BJ (cell line): Measurements from ENCODE around the gene XYLT1. TPM values are rescaled to one million over a fixed set of nuclear protein-coding genes. Genes with fewer than 3 reads are reported as not detected.

ENCODE experiments used
- CTCF ChIA-PET: fragments of 350-600 bp; formaldehyde crosslinking; extraction: SDS; loops from one replicate; lab custom pipeline; 2021; ENCODE audit warnings: antibody characterized with exemption, inconsistent platforms; lab: Yijun Ruan, JAX
- POLR2A ChIA-PET: fragments of 300-600 bp; sonication (Branson Sonifier 250); formaldehyde crosslinking; extraction: SDS; loops from one replicate; lab custom pipeline; 2021; ENCODE audit warnings: antibody characterized with exemption; lab: Charles Lee
- DNase-seq: peaks from one replicate; pipeline ENCODE4 v3.0.0-alpha.2; 2011; ENCODE audit warnings: low read depth
- H3K27me3 ChIP-seq: 2 replicates; pipeline ENCODE4 v1.6.0; 2011; ENCODE audit warnings: low read length; ENCODE audit not compliant: control insufficient read depth, insufficient read depth
- H3K36me3 ChIP-seq: 2 replicates; pipeline ENCODE4 v1.5.1; 2011; ENCODE audit warnings: low read length; ENCODE audit not compliant: control insufficient read depth, insufficient read depth
- H3K4me3 ChIP-seq: 2 replicates; pipeline ENCODE4 v1.5.1; 2011; ENCODE audit warnings: low read depth, mild to moderate bottlenecking, control low read depth, low read length
- polyA plus RNA-seq: library from polyadenylated mRNA; depleted of rRNA; stranded (reverse); fragments of >200 nt; gene quantifications from 2 replicates; pipeline ENCODE4 v1.2.3, GENCODE V29; 2011
- TF ChIP-seq, protein P1 (sequence below): IDR thresholded peaks from 2 replicates; pipeline ENCODE4 v1.5.1; 2011; ENCODE audit warnings: low read depth, mild to moderate bottlenecking, control low read depth, inconsistent platforms, low read length, moderate library complexity; ENCODE audit not compliant: insufficient read depth

XYLT1 gene
- polyA plus RNA-seq, 1 experiment: 15.9 TPM

DNA sequence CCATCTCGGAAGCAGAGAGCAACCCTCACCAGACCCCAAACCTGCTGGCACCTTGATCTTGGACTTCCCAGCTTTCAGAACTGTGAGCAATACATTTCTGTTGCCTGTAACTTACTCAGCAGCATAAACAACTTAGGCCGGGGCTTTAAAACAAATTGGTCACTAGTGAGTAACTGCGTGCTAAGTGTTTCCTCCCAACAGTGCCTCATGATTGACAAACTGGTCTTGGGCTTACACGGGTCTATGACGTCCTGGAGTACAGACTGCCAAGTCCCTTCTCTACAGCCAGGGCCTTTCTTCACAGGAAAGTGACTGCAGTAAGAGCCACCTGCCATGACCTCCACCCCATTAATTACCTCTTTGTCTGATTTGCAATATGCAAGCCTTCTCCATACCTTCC, 136.7 kb downstream of the XYLT1 start:
- H3K36me3 ChIP-seq: no peaks in the 10 kb centered on the region; the same call in 1 of the 2 replicates
- DNase-seq: no peak
- no peaks in the 10 kb centered on the region for H3K27me3 ChIP-seq
- POLR2A ChIA-PET: no interaction called here
- TF ChIP-seq, protein P1, sequence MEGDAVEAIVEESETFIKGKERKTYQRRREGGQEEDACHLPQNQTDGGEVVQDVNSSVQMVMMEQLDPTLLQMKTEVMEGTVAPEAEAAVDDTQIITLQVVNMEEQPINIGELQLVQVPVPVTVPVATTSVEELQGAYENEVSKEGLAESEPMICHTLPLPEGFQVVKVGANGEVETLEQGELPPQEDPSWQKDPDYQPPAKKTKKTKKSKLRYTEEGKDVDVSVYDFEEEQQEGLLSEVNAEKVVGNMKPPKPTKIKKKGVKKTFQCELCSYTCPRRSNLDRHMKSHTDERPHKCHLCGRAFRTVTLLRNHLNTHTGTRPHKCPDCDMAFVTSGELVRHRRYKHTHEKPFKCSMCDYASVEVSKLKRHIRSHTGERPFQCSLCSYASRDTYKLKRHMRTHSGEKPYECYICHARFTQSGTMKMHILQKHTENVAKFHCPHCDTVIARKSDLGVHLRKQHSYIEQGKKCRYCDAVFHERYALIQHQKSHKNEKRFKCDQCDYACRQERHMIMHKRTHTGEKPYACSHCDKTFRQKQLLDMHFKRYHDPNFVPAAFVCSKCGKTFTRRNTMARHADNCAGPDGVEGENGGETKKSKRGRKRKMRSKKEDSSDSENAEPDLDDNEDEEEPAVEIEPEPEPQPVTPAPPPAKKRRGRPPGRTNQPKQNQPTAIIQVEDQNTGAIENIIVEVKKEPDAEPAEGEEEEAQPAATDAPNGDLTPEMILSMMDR: no peak
- no peak overlapping the region for H3K4me3 ChIP-seq
- CTCF ChIA-PET: no interaction called here

DNA sequence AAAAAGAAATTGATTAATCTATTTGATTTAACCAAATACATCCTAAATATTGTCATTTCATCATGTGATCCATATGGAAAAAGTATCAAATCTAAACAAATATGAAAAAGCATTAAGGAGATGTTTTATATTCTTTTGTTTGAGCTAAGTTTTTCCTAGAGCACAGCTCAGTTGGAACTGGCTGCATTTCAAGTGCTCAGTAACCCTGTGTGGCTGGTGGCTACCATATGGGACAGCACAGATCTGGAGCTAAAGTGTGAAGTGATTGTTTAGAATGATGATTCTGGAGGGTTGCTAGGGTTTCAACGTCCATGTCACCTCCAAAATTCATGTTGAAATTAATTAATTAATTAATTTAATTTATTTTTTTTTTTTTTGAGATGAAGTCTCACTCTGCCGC, 137.5 kb downstream of the XYLT1 start:
- no peaks in the 10 kb centered on the region; the same call in 1 of the 2 replicates for H3K36me3 ChIP-seq
- TF ChIP-seq, protein P1: no peak
- POLR2A ChIA-PET: no interaction called here
- no peak overlapping the region for H3K4me3 ChIP-seq
- no peak for DNase-seq
- CTCF ChIA-PET: no interaction called here
- no peaks in the 10 kb centered on the region for H3K27me3 ChIP-seq

DNA sequence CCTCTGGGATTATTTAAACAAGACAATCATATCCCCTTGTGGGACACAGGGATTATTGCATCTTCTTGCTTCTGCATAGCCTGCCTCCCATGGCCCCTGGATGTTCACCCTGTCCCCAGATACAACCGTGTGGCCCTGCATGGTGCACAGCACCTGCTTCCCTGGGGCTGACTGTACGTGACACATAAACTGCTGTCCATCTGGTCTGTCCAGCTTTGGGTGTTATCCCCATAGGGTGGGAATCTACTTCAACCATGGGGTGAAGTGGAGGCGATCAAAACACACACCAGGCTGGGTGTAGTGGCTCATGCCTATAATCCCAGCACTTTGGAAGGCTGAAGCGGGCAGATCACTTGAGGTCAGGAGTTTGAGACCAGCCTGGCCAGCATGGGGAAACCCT, 138.8 kb downstream of the XYLT1 start:
- H3K36me3 ChIP-seq: no peaks in the 10 kb centered on the region
- H3K4me3 ChIP-seq: no peak overlapping the region
- no peak for DNase-seq
- ChIA-PET POLR2A (no interaction called here), CTCF (no interaction called here)
- no peaks in the 10 kb centered on the region for H3K27me3 ChIP-seq
- TF ChIP-seq, protein P1: no peak

DNA sequence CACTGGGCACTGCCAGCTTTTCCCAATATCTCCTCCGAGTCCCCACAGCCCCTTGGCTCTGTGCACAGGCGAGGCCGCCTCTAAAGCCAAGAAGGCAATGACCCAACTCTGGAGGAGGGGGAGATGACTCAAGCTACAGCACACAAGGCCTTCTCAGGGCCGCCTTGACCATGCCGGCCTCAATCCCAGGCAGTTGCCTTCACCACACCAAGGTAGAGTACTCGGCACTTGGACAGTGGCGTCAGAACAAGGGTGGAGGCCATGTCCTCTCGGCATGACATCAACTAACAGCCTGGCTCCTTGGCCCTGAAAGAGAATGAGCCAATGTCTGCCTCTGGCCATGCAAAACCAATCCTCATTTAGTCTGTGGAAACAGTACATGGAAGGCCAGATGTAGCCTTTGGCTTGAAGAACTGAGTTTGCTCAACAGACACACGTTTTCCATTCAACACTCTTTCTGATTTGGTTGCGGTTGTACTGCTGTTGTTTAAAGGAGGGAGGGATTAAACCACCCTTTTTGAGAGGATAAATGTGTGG, 139.6 kb downstream of the XYLT1 start:
- CTCF ChIA-PET: interaction anchor here (1.5 kb wide), 1 partner anchor 137 kb away, joined by 3 read pairs; no protein-coding TSS in a partner anchor
- DNase-seq: no peak

DNA sequence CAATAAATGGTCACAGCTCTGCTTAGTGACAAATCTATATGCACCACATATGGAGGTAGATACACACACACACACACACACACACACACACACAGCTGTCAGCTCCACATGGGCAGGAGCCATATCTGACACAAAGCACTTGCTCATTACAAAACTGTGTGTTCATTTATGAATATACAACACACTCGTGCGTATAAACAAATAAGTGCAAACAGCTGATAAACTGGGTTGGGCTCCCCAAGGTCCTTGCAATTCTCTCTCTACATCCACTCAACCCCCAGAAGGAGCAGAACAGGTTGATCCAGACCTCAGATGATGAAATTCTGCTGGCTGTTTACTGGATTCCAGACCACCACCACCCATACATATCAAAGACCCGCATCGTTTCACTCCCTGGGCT, 140.7 kb downstream of the XYLT1 start:
- H3K4me3 ChIP-seq: no peak overlapping the region
- ChIA-PET CTCF (interaction anchor here (1.5 kb wide), 1 partner anchor 136 kb away, joined by 3 read pairs; no protein-coding TSS in a partner anchor), POLR2A (no interaction called here)
- no peaks in the 10 kb centered on the region for H3K27me3 ChIP-seq
- TF ChIP-seq, protein P1: no peak
- H3K36me3 ChIP-seq: no peaks in the 10 kb centered on the region
- DNase-seq: no peak

More for the DNA sequence above, 139.6 kb downstream of the XYLT1 start:
- Histone ChIP-seq H3K27me3 (no peaks in the 10 kb centered on the region), H3K36me3 (no peaks in the 10 kb centered on the region), H3K4me3 (no peak overlapping the region)
- TF ChIP-seq, protein P1: no peak
- POLR2A ChIA-PET: no interaction called here
